HEK293 (cell line): ENCODE measurements around the gene WNT6.

Experiments
- CTCF ChIA-PET: fragments of 350-600 bp; formaldehyde crosslinking; extraction: SDS; loops from one replicate; lab custom pipeline; 2021; ENCODE audit warnings: antibody characterized with exemption; lab: Yijun Ruan, JAX
- POLR2A ChIA-PET: fragments of 300-600 bp; formaldehyde crosslinking; extraction: SDS; loops from one replicate; lab custom pipeline; 2020; ENCODE audit warnings: antibody characterized with exemption, inconsistent platforms; lab: Yijun Ruan, JAX
- H3K27ac ChIP-seq: fragments of 200-500 bp; sonication (Bioruptor generic); 2 replicates; pipeline ENCODE4 v1.5.1; 2014; ENCODE audit warnings: low read depth, low read length, control low read depth, inconsistent platforms; ENCODE audit errors: extremely low read depth
- H3K36me3 ChIP-seq, 2 experiments: fragments of 200-500 bp in 1 of 2; sonication (Bioruptor generic) in 1 of 2; 1 replicate in 1 of 2; 2 replicates in 1 of 2; pipeline ENCODE4 v1.5.1; 2014 to 2017; ENCODE audit warnings: inconsistent platforms in 2 of 2, low read length in 2 of 2; ENCODE audit not compliant: control insufficient read depth in 2 of 2, insufficient read depth in 1 of 2
- H3K4me1 ChIP-seq: fragments of 200-500 bp; sonication (Bioruptor generic); 2 replicates; pipeline ENCODE4 v1.5.1; 2014; ENCODE audit warnings: mild to moderate bottlenecking, low read length, inconsistent platforms; ENCODE audit not compliant: control insufficient read depth, insufficient read depth
- H3K4me3 ChIP-seq: 2 replicates; pipeline ENCODE4 v1.5.1; 2011; ENCODE audit warnings: low read depth, mild to moderate bottlenecking, control low read depth, low read length, moderate library complexity
- H3K9me3 ChIP-seq: fragments of 200-500 bp; sonication (Bioruptor generic); 2 replicates; pipeline ENCODE4 v1.5.1; 2014; ENCODE audit warnings: low read depth, low read length, inconsistent platforms; ENCODE audit not compliant: control insufficient read depth, insufficient read depth
- BCL11B ChIP-seq: fragments of 450-650 bp; formaldehyde crosslinking; IDR thresholded peaks from 2 replicates; pipeline ENCODE4 v1.5.1; 2016; ENCODE audit warnings: low read depth, missing biosample characterization, missing genetic modification characterization
- CTCF ChIP-seq: fragments of 450-650 bp; formaldehyde crosslinking; IDR thresholded peaks from 2 replicates; pipeline ENCODE4 v1.5.1; 2016; ENCODE audit warnings: missing biosample characterization, missing genetic modification characterization
- IKZF3 ChIP-seq: fragments of 450-650 bp; IDR thresholded peaks from 2 replicates; pipeline ENCODE4 v1.5.0; 2018; ENCODE audit warnings: missing biosample characterization, mild to moderate bottlenecking, missing genetic modification characterization, moderate library complexity
- KLF7 ChIP-seq: fragments of 450-650 bp; formaldehyde crosslinking; IDR thresholded peaks from 2 replicates; pipeline ENCODE4 v1.5.1; 2016; ENCODE audit warnings: missing biosample characterization, missing genetic modification characterization, borderline replicate concordance
- KLF9 ChIP-seq: fragments of 450-650 bp; formaldehyde crosslinking; IDR thresholded peaks from 2 replicates; pipeline ENCODE4 v1.5.1; 2016; ENCODE audit warnings: missing biosample characterization, missing genetic modification characterization, low read depth
- PRDM1 ChIP-seq: fragments of 450-650 bp; formaldehyde crosslinking; IDR thresholded peaks from 2 replicates; pipeline ENCODE4; 2016; ENCODE audit warnings: missing biosample characterization, missing genetic modification characterization
- PRDM4 ChIP-seq: fragments of 450-650 bp; formaldehyde crosslinking; IDR thresholded peaks from 2 replicates; pipeline ENCODE4 v1.5.1; 2017; ENCODE audit warnings: missing biosample characterization, missing genetic modification characterization
- REST ChIP-seq: fragments of 450-650 bp; formaldehyde crosslinking; IDR thresholded peaks from 2 replicates; pipeline ENCODE4 v1.5.1; 2016; ENCODE audit warnings: missing biosample characterization, missing genetic modification characterization
- SCRT2 ChIP-seq: fragments of 450-650 bp; formaldehyde crosslinking; IDR thresholded peaks from 2 replicates; pipeline ENCODE4 v1.5.1; 2016; ENCODE audit warnings: missing biosample characterization, missing genetic modification characterization
- ZBTB17 ChIP-seq: fragments of 450-650 bp; formaldehyde crosslinking; IDR thresholded peaks from 2 replicates; pipeline ENCODE4 v1.5.1; 2016; ENCODE audit warnings: missing biosample characterization, missing genetic modification characterization
- ZFHX2 ChIP-seq: fragments of 450-650 bp; formaldehyde crosslinking; conservative IDR thresholded peaks from 2 replicates; pipeline ENCODE4 v1.5.1; 2016; ENCODE audit warnings: missing biosample characterization, missing genetic modification characterization
- ZFP3 ChIP-seq: fragments of 450-650 bp; formaldehyde crosslinking; IDR thresholded peaks from 2 replicates; pipeline ENCODE4 v1.5.1; 2016; ENCODE audit warnings: low read depth, missing biosample characterization, missing genetic modification characterization
- ZFP37 ChIP-seq: fragments of 450-650 bp; formaldehyde crosslinking; IDR thresholded peaks from 2 replicates; pipeline ENCODE4 v1.5.1; 2016; ENCODE audit warnings: missing biosample characterization, missing genetic modification characterization
- ZNF112 ChIP-seq: fragments of 450-650 bp; formaldehyde crosslinking; IDR thresholded peaks from 2 replicates; pipeline ENCODE4 v1.5.0; 2017; ENCODE audit warnings: missing biosample characterization, missing genetic modification characterization
- ZNF133 ChIP-seq: fragments of 450-650 bp; formaldehyde crosslinking; IDR thresholded peaks from 2 replicates; pipeline ENCODE4 v1.5.1; 2016; ENCODE audit warnings: missing biosample characterization, missing genetic modification characterization
- ZNF174 ChIP-seq: fragments of 450-650 bp; formaldehyde crosslinking; IDR thresholded peaks from 2 replicates; pipeline ENCODE4 v1.5.0; 2017; ENCODE audit warnings: missing biosample characterization, mild to moderate bottlenecking, missing genetic modification characterization
- ZNF18 ChIP-seq: fragments of 450-650 bp; formaldehyde crosslinking; IDR thresholded peaks from 2 replicates; pipeline ENCODE4 v1.5.1; 2016; ENCODE audit warnings: missing biosample characterization, missing genetic modification characterization
- ZNF19 ChIP-seq: fragments of 450-650 bp; formaldehyde crosslinking; IDR thresholded peaks from 2 replicates; pipeline ENCODE4; 2016; ENCODE audit warnings: missing biosample characterization, missing genetic modification characterization, low read depth
- ZNF248 ChIP-seq: fragments of 450-650 bp; formaldehyde crosslinking; IDR thresholded peaks from 2 replicates; pipeline ENCODE4 v1.5.1; 2017; ENCODE audit warnings: missing biosample characterization, missing genetic modification characterization
- ZNF433 ChIP-seq: fragments of 450-650 bp; formaldehyde crosslinking; IDR thresholded peaks from 2 replicates; pipeline ENCODE4 v1.5.1; 2016; ENCODE audit warnings: missing biosample characterization, missing genetic modification characterization, low read depth
- ZNF473 ChIP-seq: fragments of 450-650 bp; formaldehyde crosslinking; IDR thresholded peaks from 2 replicates; pipeline ENCODE4 v1.5.1; 2017; ENCODE audit warnings: missing biosample characterization, missing genetic modification characterization
- ZNF529 ChIP-seq: fragments of 450-650 bp; formaldehyde crosslinking; IDR thresholded peaks from 2 replicates; pipeline ENCODE4 v1.5.1; 2017; ENCODE audit warnings: missing genetic modification characterization, missing biosample characterization; ENCODE audit not compliant: insufficient replicate concordance
- ZNF585B ChIP-seq: fragments of 450-650 bp; formaldehyde crosslinking; IDR thresholded peaks from 2 replicates; pipeline ENCODE4 v1.5.1; 2016; ENCODE audit warnings: missing biosample characterization, missing genetic modification characterization
- ZNF600 ChIP-seq: fragments of 450-650 bp; formaldehyde crosslinking; IDR thresholded peaks from 2 replicates; pipeline ENCODE4 v1.5.1; 2016; ENCODE audit warnings: missing biosample characterization, missing genetic modification characterization
- ZNF791 ChIP-seq: fragments of 450-650 bp; formaldehyde crosslinking; IDR thresholded peaks from 2 replicates; pipeline ENCODE4 v1.5.1; 2016; ENCODE audit warnings: missing biosample characterization, missing genetic modification characterization
- ZNF843 ChIP-seq: fragments of 450-650 bp; formaldehyde crosslinking; IDR thresholded peaks from 2 replicates; pipeline ENCODE4 v1.5.1; 2016; ENCODE audit warnings: missing biosample characterization, missing genetic modification characterization
- ZSCAN16 ChIP-seq: fragments of 450-650 bp; formaldehyde crosslinking; IDR thresholded peaks from 2 replicates; pipeline ENCODE4 v1.5.1; 2016; ENCODE audit warnings: missing biosample characterization, missing genetic modification characterization

Gene WNT6

GRCh38 chr2:218896501-218897393 lies 37.1 kb downstream of the WNT6 start:
- CTCF ChIA-PET: interaction anchor here (0.5 to 17.9 kb wide), 15 partner anchors 13 to 159 kb away, joined by 3 to 552 read pairs (median 12); partner anchors contain the start of genes CDK5R2 and WNT10A
- no peaks in the 10 kb centered on the region for H3K9me3 ChIP-seq
- H3K4me1 ChIP-seq: no peaks in the 10 kb centered on the region; the same call in 1 of the 2 replicates
- no peak overlapping the region for H3K27ac ChIP-seq
- POLR2A ChIA-PET: interaction anchor here (0.6 to 4.6 kb wide), 9 partner anchors 9 to 115 kb away, joined by 3 to 19 read pairs (median 5); partner anchors contain the start of genes CDK5R2, CYP27A1 and WNT10A
- H3K36me3 ChIP-seq: no peaks in the 10 kb centered on the region
- H3K4me3 ChIP-seq: peak overlapping the region; percentile 31
- TF ChIP-seq ZNF174 (tag by site-specific recombination) (no peak), ZNF433 (tag by site-specific recombination) (no peak), ZFHX2 (tag by site-specific recombination) (peak; percentile 75), ZNF843 (tag by site-specific recombination) (no peak), CTCF (peak; percentile 70), ZNF585B (no peak), ZBTB17 (tag by site-specific recombination) (0 out of 2 replicates have a peak, but pooled peaks have one; percentile 36), KLF9 (tag by site-specific recombination) (peak; percentile 46; the same call in 1 of the 2 replicates), ZFP37 (no peak), KLF7 (tag by site-specific recombination) (peak; percentile 36; the same call in 1 of the 2 replicates), PRDM1 (tag by site-specific recombination) (no peak), IKZF3 (tag by site-specific recombination) (no peak), BCL11B (no peak), PRDM4 (tag by site-specific recombination) (no peak), ZNF248 (tag by site-specific recombination) (no peak), ZSCAN16 (no peak), ZNF600 (no peak), ZNF473 (no peak), ZNF529 (no peak), ZNF19 (no peak), ZNF133 (tag by site-specific recombination) (no peak), ZNF112 (tag by site-specific recombination) (no peak), REST (tag by site-specific recombination) (no peak), ZNF18 (tag by site-specific recombination) (no peak), SCRT2 (no peak), ZFP3 (tag by site-specific recombination) (no peak), ZNF791 (tag by site-specific recombination) (no peak)
